Stimulated activated CD8-positive, alpha-beta memory T cell treated with anti-CD3 and anti-CD28 coated beads, Interleukin-7, amount 100 ng/mL, for 48 hours (primary cell): ENCODE measurements around the gene AEBP1.
"Not testable (repeated sequence)": the region's sequence is repeated elsewhere in the genome, so short reads cannot be mapped to it uniquely, and the experiment has no call there.

Experiments used
- DNase-seq, 2 donors: peaks; one replicate each; pipeline ENCODE4 v3.0.0-alpha.2; 2020; ENCODE audit warnings: low read depth in 1 of 2; ENCODE audit errors: extremely low read depth in 1 of 2

The AEBP1 gene

DNA sequence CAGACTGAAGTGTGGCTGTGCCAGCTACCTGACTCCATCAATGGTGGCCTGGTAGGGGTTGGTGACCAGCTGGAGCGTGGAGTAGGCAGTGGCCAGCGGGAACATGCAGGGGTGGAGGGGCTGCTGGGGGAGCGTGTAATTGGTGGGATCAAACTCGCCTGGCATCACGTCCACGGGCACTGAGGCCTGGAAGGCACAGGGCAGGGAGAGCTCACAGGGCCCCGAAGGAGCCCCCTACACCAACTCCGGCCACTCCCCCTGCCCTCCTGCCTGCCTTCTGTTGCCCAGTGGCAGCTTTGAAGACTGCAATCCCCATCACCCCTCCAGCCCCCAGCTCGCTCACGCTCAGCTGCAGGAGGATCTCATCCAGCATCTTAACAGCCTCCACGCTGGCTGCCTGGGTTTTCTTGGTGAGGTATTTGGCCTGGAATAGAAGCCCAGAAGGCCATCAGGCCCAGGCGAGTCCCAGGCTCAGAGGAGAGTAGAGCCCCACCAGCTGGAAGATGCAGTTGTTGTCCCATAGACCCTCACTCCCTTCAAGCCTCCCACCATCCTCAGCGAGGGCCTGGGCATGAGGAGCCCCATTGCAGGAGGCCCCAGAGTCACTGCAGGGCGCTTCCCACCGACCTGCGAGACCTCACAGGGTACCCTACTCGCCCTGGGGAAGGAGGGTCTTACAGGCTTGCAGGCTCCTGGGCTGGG is 12.1 kb downstream of the AEBP1 start:
- no peak for DNase-seq

DNA sequence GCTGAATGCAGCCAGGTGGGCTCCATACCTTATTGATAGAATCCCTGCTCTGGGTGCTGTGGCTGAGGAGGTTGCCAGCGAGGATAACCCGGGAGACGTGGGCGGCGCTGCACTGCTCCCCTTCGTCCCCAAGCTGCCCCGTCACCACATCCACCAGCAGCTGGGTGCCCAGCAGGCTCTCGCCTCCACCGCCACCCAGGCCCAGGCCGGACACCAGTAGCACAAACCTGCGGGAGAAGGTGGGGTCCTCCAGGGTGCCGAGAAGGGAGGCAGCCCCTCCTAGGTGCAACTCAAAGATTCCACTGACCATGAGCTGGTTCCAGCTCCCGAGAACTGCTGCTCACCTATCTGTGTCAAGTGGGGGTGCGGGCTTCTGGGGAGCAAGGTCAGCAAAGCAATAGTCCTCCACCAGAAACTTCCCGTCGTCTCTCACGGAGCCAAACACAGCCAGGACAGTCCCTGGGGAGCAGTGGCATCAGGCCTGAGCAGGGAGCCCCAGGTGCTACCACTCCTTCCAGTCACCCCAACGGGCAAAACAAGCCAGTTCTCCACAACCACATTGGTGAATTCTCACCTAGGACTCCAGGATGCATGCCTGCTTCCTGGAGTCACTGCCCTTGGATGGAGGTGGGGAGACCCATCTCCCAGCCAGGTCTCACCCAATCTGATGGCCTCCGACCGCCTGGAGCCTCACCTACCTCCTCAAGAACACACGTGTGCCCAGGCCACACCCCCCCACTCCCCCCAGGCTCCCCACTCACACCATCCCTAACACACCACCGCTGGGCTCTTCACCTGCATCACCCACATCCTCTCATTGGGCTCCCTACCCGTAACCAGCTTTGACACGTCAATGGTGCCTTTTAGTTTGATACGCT is 12.9 kb downstream of the AEBP1 start:
- DNase-seq, result no peak

DNA sequence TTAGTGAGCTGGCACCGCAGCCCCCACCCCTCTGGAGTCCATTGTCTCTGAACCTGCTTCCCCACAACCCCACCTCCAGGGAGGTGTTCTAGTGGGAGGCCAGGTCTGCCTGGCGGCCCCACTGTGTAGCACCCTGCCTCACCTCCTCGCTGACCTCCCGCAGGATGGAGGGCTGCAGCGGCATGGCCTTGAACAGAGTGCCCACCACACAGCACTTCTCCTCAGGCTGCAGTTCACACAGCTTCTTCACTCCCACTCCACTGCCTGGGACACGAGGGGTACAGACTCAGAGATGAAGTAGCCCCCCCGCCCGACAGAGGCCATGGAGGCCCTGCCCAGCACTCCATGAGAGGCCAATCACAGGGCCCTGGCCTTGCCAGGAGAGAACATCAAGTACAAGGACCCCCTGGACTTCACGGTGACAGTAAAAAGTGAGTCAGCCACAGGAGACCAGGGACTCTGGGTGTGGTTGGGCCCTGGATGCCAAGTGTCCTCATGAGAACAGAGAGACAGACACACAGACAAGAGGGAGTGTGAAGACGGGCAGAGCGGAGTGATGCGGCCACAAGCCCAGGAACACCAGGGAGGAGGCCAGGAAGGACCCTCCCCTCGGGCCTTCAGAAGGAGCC is 13.8 kb downstream of the AEBP1 start:
- DNase-seq, result no peak

DNA sequence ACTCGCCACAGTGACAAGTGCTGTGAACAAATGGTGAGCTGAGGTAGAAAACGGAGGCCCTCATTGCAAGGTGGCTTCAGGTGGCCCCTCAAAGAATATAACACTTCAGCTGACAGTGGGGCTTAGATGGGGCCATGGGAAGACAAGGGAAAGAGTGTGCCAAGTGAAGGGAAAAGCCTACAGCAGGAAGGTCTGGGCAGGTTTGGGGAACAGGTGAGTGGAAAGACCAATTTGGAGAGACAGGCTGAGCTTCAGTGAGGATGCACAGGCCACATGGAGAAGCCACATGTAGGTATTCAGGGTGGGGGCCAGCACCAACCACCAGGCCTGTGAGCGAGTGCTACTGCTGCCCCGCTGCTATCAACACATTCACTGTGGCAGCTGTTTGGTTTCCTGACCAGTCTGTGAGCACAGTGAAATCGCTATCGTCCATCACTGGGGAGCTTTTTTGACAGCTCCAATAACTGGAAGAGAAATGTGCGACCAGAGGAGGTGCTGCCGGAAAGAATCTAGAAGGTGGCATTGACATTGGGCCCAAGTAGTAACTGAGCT is 15.8 kb downstream of the AEBP1 start:
- DNase-seq, result no peak

DNA sequence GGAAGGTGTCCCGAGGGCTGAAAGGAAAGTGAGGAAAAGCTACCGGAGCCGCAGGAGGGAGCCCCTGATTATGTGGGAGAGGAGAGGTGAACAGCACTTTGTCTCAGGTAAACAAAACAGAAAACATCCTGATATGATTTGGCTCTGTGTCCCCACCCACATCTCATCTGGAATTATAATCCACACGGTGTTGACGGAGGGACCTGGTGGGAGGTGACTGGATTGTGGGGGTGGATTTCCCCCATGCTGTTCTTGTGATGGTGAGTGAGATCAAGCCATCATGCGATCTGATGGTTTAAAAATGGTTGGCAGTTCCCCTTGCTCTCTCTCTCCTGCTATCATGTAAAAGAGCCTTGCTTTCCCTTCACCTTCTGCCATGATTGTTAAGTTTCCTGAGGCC is 16.2 kb downstream of the AEBP1 start:
- no peak for DNase-seq

DNA sequence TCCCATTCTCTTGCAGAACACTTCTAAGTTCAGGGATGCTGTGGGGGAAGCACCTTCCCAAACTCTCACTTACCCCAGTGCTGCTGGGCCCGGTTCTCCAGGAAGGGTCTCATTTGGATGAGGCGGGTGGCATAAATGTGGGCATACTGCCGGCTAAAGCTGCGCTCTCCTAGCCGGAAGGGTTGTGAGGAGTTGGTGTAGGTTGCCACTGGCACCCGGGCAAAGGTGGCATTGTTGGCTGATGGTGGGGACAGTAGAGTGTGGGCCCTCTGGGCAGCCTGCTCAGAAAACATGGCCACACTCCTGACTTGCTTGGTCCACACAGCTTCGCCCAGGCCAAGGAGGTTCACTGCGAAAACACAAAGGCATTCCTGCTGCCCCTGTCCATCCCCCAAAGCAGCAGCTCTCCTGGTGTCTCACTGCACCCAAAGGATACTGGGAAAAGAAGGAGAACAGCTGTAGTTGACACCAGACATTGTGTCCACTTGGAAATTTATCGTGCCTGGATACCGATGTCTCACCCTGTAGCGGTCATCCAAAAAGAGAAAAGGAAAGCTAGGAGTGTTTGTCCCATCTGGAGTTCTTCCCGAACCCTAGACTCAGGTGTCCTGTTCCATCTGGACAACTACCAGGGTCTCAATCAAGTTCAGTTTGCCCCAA is 17.7 kb downstream of the AEBP1 start:
- DNase-seq, result no peak

DNA sequence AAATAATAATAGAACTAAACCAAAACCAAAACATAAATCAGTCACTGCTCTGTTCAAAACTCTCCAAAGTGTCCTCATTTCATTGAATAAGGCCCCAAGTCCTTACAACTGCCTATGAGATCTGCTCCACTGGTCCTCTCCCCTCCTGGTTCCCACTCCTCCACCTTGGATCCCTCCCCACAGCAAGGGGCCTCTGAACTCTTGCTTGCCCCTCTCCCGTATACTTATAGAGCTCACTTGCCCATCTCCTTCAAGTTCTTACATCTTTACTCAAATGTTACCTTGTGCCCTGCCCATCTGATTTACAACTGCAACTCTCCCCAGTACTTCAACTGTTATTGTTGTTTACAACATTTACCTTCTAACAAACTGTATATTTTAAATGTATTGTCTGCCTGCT is 18.4 kb downstream of the AEBP1 start:
- no peak for DNase-seq

DNA sequence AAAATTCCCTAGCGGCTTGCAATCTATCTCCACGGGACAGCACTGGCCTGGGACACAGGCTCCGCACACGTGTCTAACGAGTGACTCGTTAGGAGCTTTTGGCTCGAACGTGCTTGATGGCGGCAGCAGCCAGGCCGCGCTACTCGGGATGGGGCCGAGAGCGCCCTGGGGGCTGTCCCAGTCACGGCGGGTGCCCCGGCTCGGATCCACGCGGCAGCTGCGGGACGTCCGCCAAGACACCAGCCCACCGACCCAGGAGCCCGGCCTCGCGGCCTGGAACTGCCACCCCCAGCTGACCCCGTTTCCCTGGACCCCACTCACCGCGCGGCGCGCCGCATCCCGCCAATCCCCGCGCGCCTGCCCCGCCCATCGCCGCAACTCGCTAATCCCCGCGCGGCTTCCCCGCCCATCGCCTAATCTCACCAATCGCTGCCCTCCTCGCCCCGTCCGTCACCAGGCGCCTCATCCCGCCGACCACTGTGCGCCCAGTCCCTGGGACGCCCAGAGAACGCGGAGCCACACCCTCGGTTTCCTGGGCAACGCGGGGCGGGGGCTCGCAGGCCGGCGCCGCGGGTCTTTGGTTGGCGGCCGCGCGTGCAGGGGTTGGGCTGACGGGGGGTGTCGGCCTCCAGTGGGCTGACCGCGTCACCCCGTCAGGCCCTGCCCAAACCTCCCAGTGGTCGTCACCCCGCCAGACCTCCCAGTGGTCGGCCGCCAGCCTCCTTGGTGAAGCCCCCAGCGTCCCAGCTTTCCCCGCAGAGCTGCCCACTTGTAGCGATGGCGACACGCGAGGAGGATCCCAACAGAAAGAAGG is 19.3 kb downstream of the AEBP1 start, which contains the start of gene POLD2:
POLD2 (minus strand) TSS at position 359 of the 814 bp plus-strand sequence. CDS start 1,495 bp downstream, outside the sequence.
- peak; percentile 98 for DNase-seq

DNA sequence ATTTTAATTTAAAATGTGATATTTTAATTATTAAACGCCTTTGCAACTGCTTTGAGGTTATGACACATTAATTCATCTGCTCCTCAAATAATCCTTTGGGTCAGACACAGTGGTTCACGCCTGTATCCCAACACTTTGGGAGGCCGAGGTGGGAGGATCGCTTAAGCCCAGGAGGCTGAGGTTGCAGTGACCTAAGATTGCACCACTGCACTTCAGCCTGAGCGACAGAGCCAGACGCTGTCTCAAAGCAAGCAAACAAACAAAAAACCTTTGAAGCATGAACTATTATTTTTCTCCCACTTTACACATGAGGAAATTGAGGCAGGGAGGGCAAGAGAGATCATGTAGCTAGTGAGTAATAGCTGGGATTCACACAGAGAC is 20.7 kb downstream of the AEBP1 start:
- DNase-seq, result no peak

DNA sequence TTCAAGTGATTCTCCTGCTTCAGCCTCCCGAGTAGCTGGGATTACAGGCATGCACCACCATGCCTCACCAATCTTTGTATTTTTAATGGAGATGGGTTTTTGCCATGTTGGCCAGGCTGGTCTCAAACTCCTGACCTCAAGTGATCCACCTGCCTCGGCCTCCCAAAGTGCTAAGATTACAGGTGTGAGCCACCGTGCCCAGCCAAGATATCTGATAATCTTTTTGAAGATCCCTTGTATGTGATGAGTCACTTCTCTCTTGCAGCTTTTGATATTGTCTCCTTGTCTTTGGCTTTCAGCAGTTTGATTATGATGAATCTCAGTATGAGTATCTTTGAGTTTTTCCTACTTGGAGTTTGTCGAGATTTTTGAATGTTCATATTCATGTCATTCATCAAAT is 22.4 kb downstream of the AEBP1 start:
- not testable (repeated sequence) for DNase-seq

DNA sequence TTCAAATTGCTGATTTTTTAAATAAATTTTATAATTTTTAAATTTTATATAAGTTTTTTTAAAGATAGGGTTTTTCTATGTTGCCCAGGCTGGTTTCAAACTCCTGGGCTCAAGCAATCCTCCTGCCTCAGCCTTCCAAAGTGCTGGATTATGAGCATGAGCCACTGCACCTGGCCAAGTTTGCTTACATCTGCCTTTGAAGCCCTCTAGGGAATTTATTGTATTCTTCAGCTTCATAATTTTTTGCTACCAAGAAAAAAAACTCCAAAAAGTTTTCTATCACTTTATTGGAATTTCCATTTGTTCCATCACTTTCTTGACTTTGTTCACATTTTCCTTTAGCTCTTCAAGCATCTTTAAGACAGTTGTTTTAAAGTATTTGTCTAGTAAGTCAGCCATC is 23.0 kb downstream of the AEBP1 start:
- no peak for DNase-seq

DNA sequence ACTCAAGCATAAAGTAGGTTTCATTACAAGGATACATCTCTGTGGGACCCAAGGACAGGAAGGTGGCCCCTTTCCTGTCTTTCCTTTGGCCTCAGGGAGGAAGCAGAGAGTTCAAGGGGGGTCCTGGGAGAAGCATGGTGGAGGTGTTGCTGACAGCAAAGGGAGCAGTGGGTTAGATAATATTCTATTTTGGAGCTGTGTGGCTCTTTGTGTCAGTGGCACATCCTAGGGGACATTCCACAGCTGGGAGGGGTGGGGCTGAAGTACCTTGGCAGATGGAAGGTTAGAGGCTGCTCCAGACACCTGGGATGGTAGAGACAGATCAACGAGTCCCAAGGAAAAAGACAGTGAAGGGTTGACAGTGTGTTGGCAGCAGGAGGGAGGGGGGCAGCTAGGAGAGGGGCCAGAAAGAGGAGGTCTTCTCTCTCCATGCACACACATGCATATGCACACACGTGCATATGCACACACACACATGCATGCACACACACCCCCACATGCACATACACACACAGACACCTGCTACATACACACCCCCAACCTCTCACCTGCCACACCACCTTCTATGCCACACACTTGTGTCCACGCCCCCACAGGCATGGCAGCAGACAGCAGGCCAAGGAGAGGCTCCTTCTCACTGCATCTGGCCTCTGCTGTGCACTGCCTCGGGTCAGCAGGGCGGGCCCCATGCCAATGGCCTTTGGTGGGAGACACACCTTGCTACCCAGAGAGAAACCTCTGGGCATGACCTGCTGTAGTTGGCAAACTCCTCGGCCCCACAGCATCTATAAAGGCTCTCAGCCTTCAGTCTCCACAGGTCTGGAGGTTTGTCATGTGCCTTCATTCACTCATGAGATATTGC is 24.8 kb downstream of the AEBP1 start:
- DNase-seq, result no peak

DNA sequence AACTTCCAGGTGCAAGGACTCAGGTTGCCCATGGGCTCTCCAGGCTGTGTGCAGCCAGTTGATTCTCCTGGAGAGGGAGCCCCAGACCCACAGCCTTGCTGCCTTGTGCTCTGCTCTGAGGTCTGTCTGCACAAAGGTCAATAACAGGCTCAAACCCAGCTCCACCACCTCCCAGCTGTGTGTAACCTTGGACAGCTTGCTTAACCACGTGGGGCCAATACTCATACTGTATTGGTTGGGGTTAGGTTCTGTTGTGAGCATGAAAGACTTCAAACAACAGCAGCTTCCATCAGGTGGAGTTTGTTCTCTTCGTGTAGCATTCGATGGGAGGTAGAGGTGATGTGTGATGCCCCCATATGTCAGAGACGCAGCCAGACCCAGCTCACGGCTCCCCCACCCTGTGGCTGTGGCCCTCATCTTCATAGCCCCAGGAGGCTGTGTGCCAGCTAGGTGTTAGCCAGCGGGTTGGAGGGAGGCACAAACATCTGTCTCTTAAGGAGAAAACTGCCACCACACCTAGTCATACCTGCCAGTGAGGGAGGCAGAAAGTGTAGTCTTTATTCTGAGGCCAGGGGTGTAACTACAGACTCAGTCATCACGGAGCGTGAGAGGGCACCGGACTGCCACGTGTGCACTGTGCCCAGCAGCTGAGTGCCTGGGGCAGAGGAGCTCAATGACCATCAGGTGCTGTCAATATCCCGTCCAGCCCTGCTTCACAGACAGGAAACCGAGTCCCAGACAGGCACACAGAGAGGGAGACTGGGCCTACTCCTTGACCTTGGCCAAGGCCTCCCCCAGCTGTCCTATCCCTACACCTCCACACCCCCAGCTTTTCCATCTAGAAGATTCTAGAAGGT is 27.3 kb downstream of the AEBP1 start:
- DNase-seq, result no peak

DNA sequence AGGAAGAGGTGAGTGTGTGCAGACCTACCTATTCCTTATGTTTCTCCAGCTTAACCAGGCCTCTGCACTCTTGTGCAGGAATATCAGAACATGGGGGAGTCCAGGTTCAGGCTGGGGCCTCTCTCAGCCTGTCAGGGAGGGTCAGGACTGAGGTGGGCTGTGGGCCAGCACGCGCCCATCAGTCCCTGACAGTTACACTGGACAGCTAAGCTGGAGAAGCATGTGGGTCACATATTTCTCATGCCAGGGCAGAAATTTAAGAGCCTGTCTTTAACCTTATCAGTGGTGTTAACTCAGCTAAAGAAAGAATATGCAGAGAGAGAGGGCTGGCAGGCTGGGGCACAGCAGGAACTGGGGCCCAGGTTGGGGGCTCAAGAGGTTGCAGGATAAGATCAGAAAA is 27.9 kb downstream of the AEBP1 start:
- DNase-seq, result no peak

DNA sequence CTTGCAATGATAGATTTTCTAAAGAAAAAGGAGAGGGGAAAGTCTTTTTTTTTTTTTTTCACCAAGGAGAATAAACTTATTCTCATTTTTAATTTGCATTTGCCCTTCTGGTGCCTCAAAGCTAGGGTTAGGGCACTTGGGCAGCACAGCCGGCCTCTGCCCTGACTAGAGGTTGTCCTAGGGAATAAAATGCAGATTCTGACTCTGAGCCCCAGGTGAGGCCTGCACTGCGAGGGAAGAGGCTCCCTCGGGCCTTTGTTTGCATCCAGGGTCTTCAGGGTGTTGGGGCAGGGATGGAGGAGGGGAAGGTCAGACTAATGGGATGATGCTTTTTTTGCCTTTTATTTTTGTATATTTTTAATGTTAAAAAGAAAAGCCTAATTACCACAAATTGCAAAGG is 29.1 kb downstream of the AEBP1 start:
- DNase-seq, result no peak

DNA sequence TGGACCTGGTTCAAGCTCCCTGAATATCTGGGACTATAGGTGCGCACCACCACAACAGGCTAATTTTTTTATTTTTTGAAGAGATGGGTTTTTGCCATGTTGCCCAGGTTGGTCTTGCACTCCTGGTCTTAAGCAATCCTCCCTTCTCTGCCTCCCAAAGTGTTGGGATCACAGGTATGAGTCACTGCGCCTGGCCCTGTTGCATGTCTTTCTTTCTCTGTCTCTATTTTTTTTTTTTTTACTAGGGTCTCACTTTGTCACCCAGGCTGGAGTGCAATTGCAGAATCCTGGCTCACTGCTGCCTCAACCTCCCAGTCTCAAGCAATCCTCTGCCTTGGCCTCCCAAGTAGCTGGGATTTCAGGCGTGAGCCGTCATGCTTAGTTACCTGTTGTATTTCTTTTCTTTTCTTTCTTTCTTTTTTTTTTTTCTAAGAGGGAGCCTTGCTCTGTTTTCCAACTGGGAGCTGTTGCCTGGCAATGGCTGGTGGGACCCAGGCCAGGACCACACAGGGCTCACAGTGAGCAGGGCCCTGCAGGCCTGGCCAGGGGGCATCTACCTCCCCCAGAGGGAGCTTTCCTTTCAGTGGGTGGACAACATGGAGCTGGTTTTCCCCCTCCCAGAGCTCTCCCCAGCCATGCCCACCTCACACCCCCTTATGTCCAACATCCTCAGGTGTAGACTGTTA is 30.9 kb downstream of the AEBP1 start:
- no peak for DNase-seq

DNA sequence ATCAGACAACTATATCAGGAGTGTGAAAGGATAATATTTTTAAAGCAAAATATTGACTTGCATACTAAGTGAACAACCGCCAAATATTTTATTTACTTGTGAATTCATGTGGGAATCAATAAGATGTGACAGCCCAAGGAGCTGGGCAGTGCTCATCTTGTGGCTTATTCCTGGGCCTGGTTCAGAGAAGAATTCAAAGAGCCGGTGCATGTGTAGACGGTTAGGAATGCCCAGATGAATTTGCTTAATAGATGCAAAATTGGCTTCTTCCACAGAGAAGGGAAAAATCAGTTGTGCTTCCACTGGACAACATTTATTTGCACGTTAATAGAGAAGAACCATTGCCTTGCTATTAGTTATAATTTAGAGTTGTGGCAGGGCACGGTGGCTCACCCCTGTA is 32.6 kb downstream of the AEBP1 start:
- no peak for DNase-seq

DNA sequence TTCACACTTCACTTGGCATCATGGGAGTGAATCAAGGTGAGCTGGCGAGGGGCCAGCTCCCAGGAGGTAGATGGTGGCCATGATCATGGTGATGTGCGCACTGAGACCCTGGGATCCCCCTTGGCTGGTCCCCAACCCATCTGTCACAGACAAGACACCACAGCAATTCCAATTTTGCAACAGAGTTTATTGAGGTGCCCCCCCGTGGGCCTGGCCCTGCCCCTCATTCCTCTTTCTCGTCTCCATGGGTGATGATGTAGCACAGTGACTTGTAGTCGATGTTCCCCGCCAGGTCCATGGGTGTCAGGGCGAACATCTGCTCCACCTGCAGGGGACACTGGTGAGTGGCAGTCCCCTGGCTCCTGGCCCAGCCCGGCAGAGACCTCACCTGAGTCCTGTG is 34.6 kb downstream of the AEBP1 start:
- DNase-seq, result no peak
